Choroid plexus epithelial cell (primary cell): ENCODE measurements around the gene BLTP3B.

Experiments used
- DNase-seq: peaks from one replicate; pipeline ENCODE4 v3.0.0-alpha.2; 2010; ENCODE audit warnings: low read depth
- H3K4me3 ChIP-seq: 2 replicates; pipeline ENCODE4 v1.5.1; 2011; ENCODE audit warnings: low read depth, mild to moderate bottlenecking, control low read depth, low read length, moderate library complexity
- CTCF ChIP-seq: conservative IDR thresholded peaks from 2 replicates; pipeline ENCODE4 v1.5.1; 2011; ENCODE audit warnings: low read depth, mild to moderate bottlenecking, control low read depth, inconsistent platforms, low read length, moderate library complexity

BLTP3B gene

GRCh38 chr12:100106861-100107260, 35.8 kb downstream of the BLTP3B start:
- no peak for DNase-seq
- TF ChIP-seq CTCF, result no peak
- no peak overlapping the region for H3K4me3 ChIP-seq

GRCh38 chr12:100105661-100106060, 37.0 kb downstream of the BLTP3B start:
- TF ChIP-seq CTCF, result no peak
- H3K4me3 ChIP-seq, result no peak overlapping the region
- no peak for DNase-seq

GRCh38 chr12:100101000-100101399, 41.7 kb downstream of the BLTP3B start:
- no peak for DNase-seq
- TF ChIP-seq CTCF, result no peak
- H3K4me3 ChIP-seq, result no peak overlapping the region
